ENCODE results near the gene ANKRD29. TPM values are rescaled to one million over a fixed set of nuclear protein-coding genes. Genes with fewer than 3 reads are reported as not detected.

The ANKRD29 gene
- total RNA-seq, 4 donors from 2014 or later, result 0.99 to 4.4 (median 1.8) TPM

DNA sequence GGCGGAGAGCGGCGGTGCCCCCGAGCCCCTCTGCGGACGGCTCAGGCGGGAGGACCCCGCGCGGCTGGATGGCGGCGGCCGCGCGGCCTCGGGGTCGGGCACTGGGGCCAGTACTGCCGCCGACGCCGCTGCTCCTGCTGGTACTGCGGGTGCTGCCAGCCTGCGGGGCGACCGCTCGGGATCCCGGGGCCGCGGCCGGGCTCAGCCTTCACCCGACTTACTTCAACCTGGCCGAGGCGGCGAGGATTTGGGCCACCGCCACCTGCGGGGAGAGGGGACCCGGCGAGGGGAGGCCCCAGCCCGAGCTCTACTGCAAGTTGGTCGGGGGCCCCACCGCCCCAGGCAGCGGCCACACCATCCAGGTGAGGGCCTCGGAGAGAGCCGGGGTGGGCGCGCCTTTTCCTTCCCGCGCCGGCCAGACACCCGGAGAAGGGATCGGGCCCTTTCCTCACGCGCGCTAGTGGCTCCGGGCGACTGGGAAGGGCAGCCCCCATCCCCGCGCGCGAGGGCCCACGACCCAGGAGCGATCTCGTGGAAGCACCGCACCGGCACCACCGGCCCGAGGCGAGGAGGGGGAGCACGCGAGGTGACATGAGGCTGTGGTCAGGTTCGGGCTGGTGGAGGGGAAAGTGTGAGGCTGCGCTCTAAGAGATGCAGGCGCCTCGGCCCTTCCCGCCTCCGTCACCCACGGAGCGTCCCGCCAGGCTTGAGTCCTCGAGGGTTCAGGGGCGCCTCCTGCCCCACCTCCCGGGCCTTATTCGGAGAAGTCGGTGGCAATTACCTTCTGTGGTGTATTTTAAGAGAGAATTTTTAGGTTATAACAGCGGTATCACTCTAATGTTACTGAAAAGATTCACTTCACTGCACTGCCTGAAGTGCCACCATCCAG lies 27.1 kb upstream of the ANKRD29 start:
- peak in 1 of 2 donors; percentile 88 for DNase-seq (ENCODE audit: low spot score in 2 of 2)
- intact Hi-C loops (cut with DNase I; ENCODE audit: low total_unique reads), result no loop called here
- H3K4me3 ChIP-seq (ENCODE audit: low read depth, poor library complexity, severe bottlenecking), result peak overlapping the region; percentile 39
- TF ChIP-seq, protein P1, sequence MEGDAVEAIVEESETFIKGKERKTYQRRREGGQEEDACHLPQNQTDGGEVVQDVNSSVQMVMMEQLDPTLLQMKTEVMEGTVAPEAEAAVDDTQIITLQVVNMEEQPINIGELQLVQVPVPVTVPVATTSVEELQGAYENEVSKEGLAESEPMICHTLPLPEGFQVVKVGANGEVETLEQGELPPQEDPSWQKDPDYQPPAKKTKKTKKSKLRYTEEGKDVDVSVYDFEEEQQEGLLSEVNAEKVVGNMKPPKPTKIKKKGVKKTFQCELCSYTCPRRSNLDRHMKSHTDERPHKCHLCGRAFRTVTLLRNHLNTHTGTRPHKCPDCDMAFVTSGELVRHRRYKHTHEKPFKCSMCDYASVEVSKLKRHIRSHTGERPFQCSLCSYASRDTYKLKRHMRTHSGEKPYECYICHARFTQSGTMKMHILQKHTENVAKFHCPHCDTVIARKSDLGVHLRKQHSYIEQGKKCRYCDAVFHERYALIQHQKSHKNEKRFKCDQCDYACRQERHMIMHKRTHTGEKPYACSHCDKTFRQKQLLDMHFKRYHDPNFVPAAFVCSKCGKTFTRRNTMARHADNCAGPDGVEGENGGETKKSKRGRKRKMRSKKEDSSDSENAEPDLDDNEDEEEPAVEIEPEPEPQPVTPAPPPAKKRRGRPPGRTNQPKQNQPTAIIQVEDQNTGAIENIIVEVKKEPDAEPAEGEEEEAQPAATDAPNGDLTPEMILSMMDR (IDR thresholded peaks at IDR 0.05), result no peak
- no peak for TF ChIP-seq POLR2A (IDR thresholded peaks at IDR 0.05)
- 3 to 8% methylated on average over 24 to 37 of the region's 85 CpGs for WGBS, 2 donors

DNA sequence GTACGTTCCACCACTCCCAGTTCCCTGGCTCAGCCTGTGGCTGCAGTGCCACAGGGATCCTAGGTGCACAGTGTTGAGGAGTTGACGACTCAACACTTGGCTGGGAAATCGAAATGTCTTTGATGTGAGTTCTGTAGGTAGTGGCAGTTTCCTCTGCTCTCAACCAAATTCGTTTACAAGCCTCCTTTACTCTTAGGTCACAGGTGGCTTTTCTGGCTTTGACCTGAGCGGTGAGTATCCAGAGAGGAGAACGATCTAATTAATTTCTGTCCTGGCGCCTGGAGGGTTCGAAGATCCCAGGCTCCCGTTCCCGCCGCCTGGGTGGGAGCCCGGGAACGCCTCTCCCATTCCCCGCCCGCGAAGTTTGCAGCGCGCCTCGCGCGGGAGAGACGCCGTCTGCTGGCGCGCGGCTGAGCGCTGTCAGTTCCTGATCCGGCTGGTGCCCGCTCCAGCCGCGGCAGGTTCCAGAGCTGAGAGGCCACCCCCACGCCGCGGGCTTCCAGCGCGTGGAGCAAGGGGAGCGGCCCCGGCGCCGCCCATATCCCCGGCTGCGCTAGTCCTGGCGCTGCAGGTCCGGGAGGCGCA lies 26.4 kb upstream of the ANKRD29 start, which contains the start of gene LAMA3:
Gene LAMA3, plus strand, starts transcription at position 423 of the 585 bp plus-strand sequence. CDS start 231 bp downstream, outside the sequence.
- TF ChIP-seq POLR2A (IDR thresholded peaks at IDR 0.05), result no peak
- TF ChIP-seq, protein P1 (IDR thresholded peaks at IDR 0.05), result no peak
- DNase-seq (ENCODE audit: low spot score in 2 of 2), result peak; percentile 54 to 92
- H3K4me3 ChIP-seq (ENCODE audit: low read depth, poor library complexity, severe bottlenecking), result peak within 1 kb of the TSS; percentile 39
- intact Hi-C loops (cut with DNase I; ENCODE audit: low total_unique reads), result no loop called here
- WGBS, 2 donors, result 1% methylated on average over 13 to 44 of the region's 45 CpGs

DNA sequence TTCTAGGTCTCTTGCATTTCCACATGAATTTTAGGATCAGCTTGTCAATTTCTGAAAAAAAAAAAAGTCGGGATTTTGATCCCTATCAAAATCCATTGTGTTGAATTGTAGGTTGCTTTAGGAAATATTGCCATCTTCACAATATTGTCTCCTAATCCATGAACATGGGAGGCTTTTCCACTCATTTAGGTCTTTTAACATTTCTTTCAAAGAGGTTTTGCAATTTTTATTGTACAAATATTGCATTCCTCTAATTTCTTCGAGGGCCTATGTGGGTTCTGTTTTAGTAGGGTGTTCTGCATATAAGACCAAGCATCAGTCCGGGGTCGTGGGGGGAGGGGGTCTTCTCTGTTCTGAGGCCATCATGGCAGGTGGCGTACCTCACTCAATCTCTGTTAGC lies 25.8 kb upstream of the ANKRD29 start:
- no peak overlapping the region for H3K4me3 ChIP-seq (ENCODE audit: low read depth, poor library complexity, severe bottlenecking)
- TF ChIP-seq, protein P1 (IDR thresholded peaks at IDR 0.05), result no peak
- no peak for TF ChIP-seq POLR2A (IDR thresholded peaks at IDR 0.05)
- 35 to 40% methylated on average over 5 of the region's 5 CpGs for WGBS, 2 donors
- no peak for DNase-seq (ENCODE audit: low spot score in 2 of 2)
- intact Hi-C loops (cut with DNase I; ENCODE audit: low total_unique reads), result no loop called here

DNA sequence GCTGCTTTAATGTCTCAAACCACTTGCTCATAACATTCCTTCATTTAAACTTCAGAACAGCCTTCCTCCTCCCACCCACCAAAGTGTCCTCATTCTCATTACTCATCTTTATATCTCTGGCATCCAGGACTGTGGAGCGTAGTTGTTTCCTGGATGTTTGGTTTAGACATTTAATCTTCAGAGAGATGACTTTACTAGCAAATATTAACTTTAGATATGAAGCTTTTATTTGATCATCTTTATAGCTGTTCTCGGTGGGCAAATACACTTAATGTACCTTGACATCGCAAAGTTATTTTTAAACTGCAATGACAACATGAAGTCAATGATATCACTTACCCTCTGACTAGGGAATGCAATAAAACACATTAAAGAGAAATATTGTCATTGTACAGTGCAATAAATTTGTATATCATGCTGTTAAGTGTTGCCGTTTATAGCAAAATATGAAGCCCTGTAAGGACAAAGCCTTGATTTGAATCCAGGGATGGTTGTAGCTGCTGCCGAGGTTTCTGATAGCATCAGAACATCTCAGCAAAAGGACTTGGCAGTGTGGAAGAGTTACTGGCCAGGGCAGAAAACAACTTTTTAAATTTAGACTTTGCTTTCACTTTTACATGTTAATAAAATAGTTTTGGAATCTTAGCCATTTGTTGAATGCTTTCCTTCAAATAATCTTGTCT lies 21.9 kb upstream of the ANKRD29 start:
- WGBS, 2 donors, result 34 to 35% methylated on average over 5 of the region's 5 CpGs
- intact Hi-C loops (cut with DNase I; ENCODE audit: low total_unique reads), result no loop called here
- TF ChIP-seq, protein P1 (IDR thresholded peaks at IDR 0.05), result no peak
- no peak for TF ChIP-seq POLR2A (IDR thresholded peaks at IDR 0.05)
- no peak for DNase-seq (ENCODE audit: low spot score in 2 of 2)
- H3K4me3 ChIP-seq (ENCODE audit: low read depth, poor library complexity, severe bottlenecking), result no peak overlapping the region

DNA sequence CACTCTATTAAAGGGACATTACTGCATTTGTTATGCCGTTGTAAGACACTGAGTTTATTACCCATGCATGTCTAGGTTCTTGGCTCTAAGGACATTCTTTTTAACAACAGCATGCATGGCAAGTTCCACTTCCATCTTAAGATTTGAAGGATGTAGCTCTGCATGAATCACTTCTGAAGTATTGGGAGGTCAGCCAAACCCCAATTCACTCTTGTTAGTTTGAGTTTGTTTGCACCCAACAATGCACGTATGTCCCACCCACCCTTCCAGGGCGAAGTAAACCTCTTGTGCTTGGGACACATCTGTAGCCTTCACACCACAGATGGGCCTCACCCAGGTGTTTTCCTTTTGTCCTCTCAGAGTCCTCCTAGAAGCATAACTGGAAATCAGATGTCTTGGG lies 21.0 kb upstream of the ANKRD29 start:
- WGBS, 2 donors, result 38 to 39% methylated on average over 3 of the region's 3 CpGs
- H3K4me3 ChIP-seq (ENCODE audit: low read depth, poor library complexity, severe bottlenecking), result no peak overlapping the region
- no peak for DNase-seq (ENCODE audit: low spot score in 2 of 2)
- no peak for TF ChIP-seq POLR2A (IDR thresholded peaks at IDR 0.05)
- TF ChIP-seq, protein P1 (IDR thresholded peaks at IDR 0.05), result no peak
- intact Hi-C loops (cut with DNase I; ENCODE audit: low total_unique reads), result no loop called here
